Measurements from ENCODE around the gene NRAS.

Gene NRAS

GRCh38 chr1:114716304-114717170 lies at the start of gene NRAS:
TSS of gene NRAS (minus strand) at chr1:114716771. CDS start at chr1:114716160, 611 bp downstream.
- DNase-seq (ENCODE audit: low read depth in 2 of 2): peak; percentile 91 to 93

DNA sequence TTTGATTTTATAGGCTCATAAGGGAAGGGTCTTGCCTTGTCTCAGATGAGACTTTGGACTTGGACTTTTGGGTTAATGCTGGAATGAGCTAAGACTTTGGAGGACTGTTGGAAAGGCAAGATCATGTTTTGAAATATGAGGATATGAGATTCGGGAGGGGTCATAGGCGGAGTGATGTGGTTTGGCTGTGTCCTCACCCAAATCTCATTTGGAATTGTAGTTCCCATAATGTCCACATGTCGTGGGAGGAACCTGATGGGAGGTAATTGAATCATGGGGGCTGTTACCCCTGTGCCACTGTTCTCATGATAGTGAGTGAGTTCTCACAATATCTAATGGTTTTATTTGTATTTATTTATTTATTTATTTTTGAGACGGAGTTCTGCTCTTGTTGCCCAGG lies 48.1 kb upstream of the NRAS start:
- DNase-seq (ENCODE audit: low read depth in 2 of 2): no peak

GRCh38 chr1:114758256-114758832 lies 41.8 kb upstream of the NRAS start:
- no peak for DNase-seq (ENCODE audit: low read depth in 2 of 2)

- DNase-seq (ENCODE audit: low read depth in 2 of 2): peak; percentile 94
These were observed 41.1 kb upstream of the NRAS start, which contains the start of gene CSDE1 for GRCh38 chr1:114757455-114758255. TSS of gene CSDE1 (minus strand) at chr1:114757984. CDS start at chr1:114739890, 18,094 bp downstream.

GRCh38 chr1:114756949-114757454 lies 40.4 kb upstream of the NRAS start:
- no peak for DNase-seq (ENCODE audit: low read depth in 2 of 2)

GRCh38 chr1:114756009-114756892 lies 39.7 kb upstream of the NRAS start:
- no peak for DNase-seq (ENCODE audit: low read depth in 2 of 2)

DNA sequence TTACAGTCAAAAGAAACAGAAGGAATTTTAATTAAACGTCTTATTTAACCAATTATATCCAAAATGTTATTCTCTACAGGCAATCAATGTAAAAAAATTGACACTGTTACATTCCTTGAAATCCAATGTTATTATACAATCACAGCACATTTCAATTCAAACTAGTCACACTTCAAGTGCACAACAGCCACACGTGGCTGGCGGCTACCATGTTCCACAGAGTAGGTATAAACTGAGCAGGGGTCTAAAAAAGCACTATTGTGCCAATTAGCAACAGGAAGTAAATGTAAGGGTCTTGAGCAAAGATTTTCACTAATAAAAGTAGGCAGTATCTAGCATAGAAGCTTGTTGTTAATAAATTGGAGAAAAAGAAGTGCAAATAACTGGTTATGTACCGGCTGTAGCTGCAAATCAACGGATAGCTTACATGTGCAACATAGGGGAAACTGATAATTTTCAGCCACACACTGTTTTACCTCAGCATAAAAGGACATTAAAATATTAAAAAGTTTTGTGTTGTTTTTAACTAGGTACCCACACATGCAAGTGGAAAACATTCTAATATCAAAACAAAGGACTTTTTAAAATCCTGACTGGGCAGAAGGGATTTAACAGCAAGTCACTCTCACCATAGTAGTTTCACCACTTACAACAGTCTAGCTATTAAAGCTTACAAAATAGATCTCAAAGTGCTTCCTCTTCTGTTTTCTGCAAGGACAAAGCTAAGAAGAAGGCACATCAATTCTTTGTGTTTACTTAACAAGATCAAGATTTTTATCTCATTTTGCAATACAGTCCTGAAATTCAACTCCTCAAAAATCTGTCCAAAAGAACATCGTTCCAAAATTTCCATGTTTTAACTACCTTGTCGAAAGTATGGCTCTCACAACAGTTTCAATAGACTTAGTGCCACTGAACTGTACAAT lies 38.7 kb upstream of the NRAS start:
- no peak for DNase-seq (ENCODE audit: low read depth in 2 of 2)

GRCh38 chr1:114753702-114754101 lies 37.1 kb upstream of the NRAS start:
- peak in 1 of 2 donors; percentile 10 for DNase-seq (ENCODE audit: low read depth in 2 of 2)

- DNase-seq (ENCODE audit: low read depth in 2 of 2): no peak
These were observed 36.6 kb upstream of the NRAS start for GRCh38 chr1:114753143-114753542.

- DNase-seq (ENCODE audit: low read depth in 2 of 2): no peak
These were observed 34.2 kb upstream of the NRAS start for GRCh38 chr1:114750780-114751179.

GRCh38 chr1:114749835-114750234 lies 33.3 kb upstream of the NRAS start:
- no peak for DNase-seq (ENCODE audit: low read depth in 2 of 2)

DNA sequence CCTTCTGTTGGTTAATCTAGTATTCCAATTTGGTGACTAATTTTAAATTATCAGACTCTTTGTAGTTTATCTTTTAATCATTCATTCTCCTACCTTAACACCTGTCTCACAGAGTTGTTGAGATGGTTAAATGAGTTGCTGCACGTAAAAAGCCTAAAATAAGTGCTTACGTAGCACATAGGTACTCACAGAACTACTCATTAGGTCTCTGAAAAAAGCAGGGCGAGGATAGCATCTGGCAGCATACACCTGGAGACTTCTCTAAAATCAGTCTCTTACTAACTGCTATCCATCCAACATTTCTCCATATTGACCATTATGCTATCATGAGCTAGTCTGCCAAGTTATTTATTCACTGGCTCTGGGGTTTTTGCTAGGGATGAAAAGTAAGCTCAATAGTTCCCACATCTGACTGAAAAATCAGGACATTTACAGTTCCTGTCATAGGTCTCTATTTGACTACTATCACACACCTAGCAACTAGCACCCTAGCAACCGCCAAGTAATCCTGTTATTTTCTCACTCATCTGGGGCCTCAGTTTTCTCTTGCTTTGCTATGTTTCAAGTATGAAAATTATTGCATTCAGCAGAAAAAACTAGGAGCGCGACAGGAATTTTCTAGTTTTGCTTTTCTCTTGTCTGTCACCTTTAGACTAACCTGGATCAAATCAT lies 30.0 kb upstream of the NRAS start:
- no peak for DNase-seq (ENCODE audit: low read depth in 2 of 2)

- DNase-seq (ENCODE audit: low read depth in 2 of 2): no peak
These were observed 28.7 kb upstream of the NRAS start for GRCh38 chr1:114745291-114745690.

- no peak for DNase-seq (ENCODE audit: low read depth in 2 of 2)
These were observed 25.6 kb upstream of the NRAS start for GRCh38 chr1:114741963-114742746.

- DNase-seq (ENCODE audit: low read depth in 2 of 2): no peak
These were observed 23.8 kb upstream of the NRAS start for GRCh38 chr1:114740331-114740730.

GRCh38 chr1:114737314-114737849 lies 20.8 kb upstream of the NRAS start:
- no peak for DNase-seq (ENCODE audit: low read depth in 2 of 2)

DNA sequence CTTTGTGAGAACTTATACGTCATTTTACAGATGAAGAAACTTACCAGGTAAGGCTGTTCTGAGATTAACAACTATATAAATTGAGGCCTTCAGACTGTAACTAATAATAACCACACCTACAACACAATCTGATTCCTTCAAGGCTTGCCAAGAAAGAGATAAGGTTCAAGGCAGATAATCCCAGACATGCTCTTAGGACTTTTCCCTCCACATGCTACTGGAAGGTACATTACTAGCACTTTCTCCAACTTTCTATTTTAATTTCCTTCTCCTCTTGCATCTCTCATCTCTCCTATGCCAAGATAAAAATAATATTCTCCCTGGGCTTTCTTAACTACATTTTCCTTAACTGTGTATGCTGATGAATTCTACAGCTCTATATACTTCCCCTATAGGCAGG lies 18.9 kb upstream of the NRAS start:
- no peak for DNase-seq (ENCODE audit: low read depth in 2 of 2)

DNA sequence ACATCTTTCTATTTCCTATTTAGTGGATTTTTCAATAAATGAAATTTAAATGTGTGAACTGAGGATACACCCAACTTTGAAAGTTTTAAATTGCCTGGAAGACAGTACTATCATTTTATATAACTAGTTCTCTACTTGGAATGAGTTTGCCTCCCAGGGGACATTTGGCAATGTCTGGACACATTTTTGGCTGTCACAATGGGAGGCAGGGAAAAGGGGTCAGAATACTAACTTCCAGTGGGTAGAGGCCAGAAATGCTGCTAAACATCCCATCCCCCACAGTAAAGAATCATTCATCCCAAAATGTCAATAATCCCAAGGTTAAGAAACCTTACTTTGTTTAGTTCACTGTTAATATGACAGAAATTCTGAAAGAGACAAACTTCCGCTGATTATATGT lies 13.2 kb upstream of the NRAS start:
- no peak for DNase-seq (ENCODE audit: low read depth in 2 of 2)

Measured in stimulated activated CD8-positive, alpha-beta memory T cell treated with anti-CD3 and anti-CD28 coated beads, Interleukin-15, amount 100 ng/mL, for 4 hours (primary cell).